ENCODE results near the gene NOTCH4.

The NOTCH4 gene

GRCh38 chr6:32183030-32183429 is 40.8 kb downstream of the NOTCH4 start:
- H3K4me1 ChIP-seq (ENCODE audit: insufficient read depth, insufficient read length): peaks cover 5% of the 10 kb centered on the region
- no peak overlapping the region for H3K4me3 ChIP-seq (ENCODE audit: insufficient read length, low read depth)
- peaks cover 53% of the 10 kb centered on the region for H3K36me3 ChIP-seq (ENCODE audit: insufficient read depth, insufficient read length, low read length)
- no peaks in the 10 kb centered on the region for H3K9me3 ChIP-seq (ENCODE audit: insufficient read depth, low read length)
- H3K9ac ChIP-seq (ENCODE audit: insufficient read length, low read depth): no peak overlapping the region
- no peak for DNase-seq (ENCODE audit: low read depth, low spot score)
- no peak for TF ChIP-seq SUZ12 (IDR thresholded peaks at IDR 0.05; ENCODE audit: extremely low read depth, insufficient read depth, insufficient read length)
- TF ChIP-seq ZNF274 (IDR thresholded peaks at IDR 0.05; ENCODE audit: low read depth, low read length): no peak
- no peak for TF ChIP-seq YY1 (IDR thresholded peaks at IDR 0.05; ENCODE audit: insufficient read depth, insufficient read length)
- no peaks in the 10 kb centered on the region for H3K27me3 ChIP-seq (ENCODE audit: insufficient read depth, insufficient read length)

GRCh38 chr6:32182555-32182981 is 41.3 kb downstream of the NOTCH4 start:
- no peak for TF ChIP-seq ZNF274 (IDR thresholded peaks at IDR 0.05; ENCODE audit: low read depth, low read length)
- no peak for TF ChIP-seq YY1 (IDR thresholded peaks at IDR 0.05; ENCODE audit: insufficient read depth, insufficient read length)
- TF ChIP-seq SUZ12 (IDR thresholded peaks at IDR 0.05; ENCODE audit: extremely low read depth, insufficient read depth, insufficient read length): no peak
- H3K4me1 ChIP-seq (ENCODE audit: insufficient read depth, insufficient read length): peaks cover 5% of the 10 kb centered on the region
- peaks cover 48% of the 10 kb centered on the region for H3K36me3 ChIP-seq (ENCODE audit: insufficient read depth, insufficient read length, low read length)
- H3K9me3 ChIP-seq (ENCODE audit: insufficient read depth, low read length): no peaks in the 10 kb centered on the region
- no peaks in the 10 kb centered on the region for H3K27me3 ChIP-seq (ENCODE audit: insufficient read depth, insufficient read length)
- H3K9ac ChIP-seq (ENCODE audit: insufficient read length, low read depth): no peak overlapping the region
- no peak overlapping the region for H3K4me3 ChIP-seq (ENCODE audit: insufficient read length, low read depth)
- DNase-seq (ENCODE audit: low read depth, low spot score): no peak

GRCh38 chr6:32181915-32182529 is 41.8 kb downstream of the NOTCH4 start:
- Histone ChIP-seq H3K36me3 (ENCODE audit: insufficient read depth, insufficient read length, low read length) (peaks cover 43% of the 10 kb centered on the region), H3K9me3 (ENCODE audit: insufficient read depth, low read length) (no peaks in the 10 kb centered on the region), H3K9ac (ENCODE audit: insufficient read length, low read depth) (no peak overlapping the region), H3K27me3 (ENCODE audit: insufficient read depth, insufficient read length) (no peaks in the 10 kb centered on the region), H3K4me1 (ENCODE audit: insufficient read depth, insufficient read length) (peaks cover 5% of the 10 kb centered on the region), H3K4me3 (ENCODE audit: insufficient read length, low read depth) (no peak overlapping the region)
- DNase-seq (ENCODE audit: low read depth, low spot score): no peak
- TF ChIP-seq SUZ12 (IDR thresholded peaks at IDR 0.05; ENCODE audit: extremely low read depth, insufficient read depth, insufficient read length) (no peak), YY1 (IDR thresholded peaks at IDR 0.05; ENCODE audit: insufficient read depth, insufficient read length) (no peak), ZNF274 (IDR thresholded peaks at IDR 0.05; ENCODE audit: low read depth, low read length) (no peak)

- Histone ChIP-seq H3K36me3 (ENCODE audit: insufficient read depth, insufficient read length, low read length) (peaks cover 35% of the 10 kb centered on the region), H3K27me3 (ENCODE audit: insufficient read depth, insufficient read length) (no peaks in the 10 kb centered on the region), H3K9ac (ENCODE audit: insufficient read length, low read depth) (no peak overlapping the region), H3K9me3 (ENCODE audit: insufficient read depth, low read length) (no peaks in the 10 kb centered on the region), H3K4me3 (ENCODE audit: insufficient read length, low read depth) (no peak overlapping the region), H3K4me1 (ENCODE audit: insufficient read depth, insufficient read length) (peaks cover 5% of the 10 kb centered on the region)
- no peak for TF ChIP-seq YY1 (IDR thresholded peaks at IDR 0.05; ENCODE audit: insufficient read depth, insufficient read length)
- TF ChIP-seq ZNF274 (IDR thresholded peaks at IDR 0.05; ENCODE audit: low read depth, low read length): no peak
- TF ChIP-seq SUZ12 (IDR thresholded peaks at IDR 0.05; ENCODE audit: extremely low read depth, insufficient read depth, insufficient read length): no peak
- no peak for DNase-seq (ENCODE audit: low read depth, low spot score)
These were observed 42.6 kb downstream of the NOTCH4 start for GRCh38 chr6:32181148-32181702.

- Histone ChIP-seq H3K27me3 (ENCODE audit: insufficient read depth, insufficient read length) (no peaks in the 10 kb centered on the region), H3K9ac (ENCODE audit: insufficient read length, low read depth) (no peak overlapping the region), H3K4me1 (ENCODE audit: insufficient read depth, insufficient read length) (peaks cover 5% of the 10 kb centered on the region), H3K36me3 (ENCODE audit: insufficient read depth, insufficient read length, low read length) (peaks cover 32% of the 10 kb centered on the region), H3K9me3 (ENCODE audit: insufficient read depth, low read length) (no peaks in the 10 kb centered on the region), H3K4me3 (ENCODE audit: insufficient read length, low read depth) (no peak overlapping the region)
- DNase-seq (ENCODE audit: low read depth, low spot score): no peak
- TF ChIP-seq YY1 (IDR thresholded peaks at IDR 0.05; ENCODE audit: insufficient read depth, insufficient read length) (no peak), ZNF274 (IDR thresholded peaks at IDR 0.05; ENCODE audit: low read depth, low read length) (no peak), SUZ12 (IDR thresholded peaks at IDR 0.05; ENCODE audit: extremely low read depth, insufficient read depth, insufficient read length) (no peak)
These were observed 44.0 kb downstream of the NOTCH4 start for GRCh38 chr6:32179766-32180405.

- DNase-seq (ENCODE audit: low read depth, low spot score): no peak
- H3K4me3 ChIP-seq (ENCODE audit: insufficient read length, low read depth): peak overlapping the region; percentile 69
- no peaks in the 10 kb centered on the region for H3K9me3 ChIP-seq (ENCODE audit: insufficient read depth, low read length)
- H3K9ac ChIP-seq (ENCODE audit: insufficient read length, low read depth): peak overlapping the region; percentile 80
- H3K4me1 ChIP-seq (ENCODE audit: insufficient read depth, insufficient read length): peaks cover 3% of the 10 kb centered on the region
- H3K27me3 ChIP-seq (ENCODE audit: insufficient read depth, insufficient read length): no peaks in the 10 kb centered on the region
- TF ChIP-seq SUZ12 (IDR thresholded peaks at IDR 0.05; ENCODE audit: extremely low read depth, insufficient read depth, insufficient read length) (no peak), ZNF274 (IDR thresholded peaks at IDR 0.05; ENCODE audit: low read depth, low read length) (no peak), YY1 (IDR thresholded peaks at IDR 0.05; ENCODE audit: insufficient read depth, insufficient read length) (no peak)
- peaks cover 40% of the 10 kb centered on the region for H3K36me3 ChIP-seq (ENCODE audit: insufficient read depth, insufficient read length, low read length)
These were observed 45.1 kb downstream of the NOTCH4 start for GRCh38 chr6:32178547-32179440.
